ENCODE measurements around the gene RELB.

RELB gene

DNA sequence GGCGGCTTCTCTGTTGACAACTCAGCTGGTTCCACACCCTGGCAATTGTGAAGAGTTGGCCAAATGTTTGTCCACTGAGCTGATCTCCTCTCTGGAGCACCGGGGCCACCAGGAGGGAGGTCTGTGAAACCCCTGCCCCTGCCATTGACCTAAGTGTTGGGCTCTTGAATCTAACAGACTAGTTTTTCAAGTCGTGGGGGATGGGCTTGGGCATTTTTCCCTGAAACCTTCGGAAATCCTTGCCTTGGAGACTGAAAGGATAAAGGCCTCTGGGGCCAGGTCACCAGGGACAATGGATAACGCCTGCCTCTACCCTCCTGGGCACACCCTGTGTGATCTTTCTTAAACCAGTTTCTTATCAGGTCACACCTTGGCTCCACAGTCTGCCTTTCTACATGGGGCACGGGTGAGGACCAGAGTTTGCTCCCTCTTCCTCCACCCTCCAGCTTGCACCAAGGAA lies 78.7 kb downstream of the RELB start:
- DNase-seq (ENCODE audit: low spot score), result no peak

- no peak for DNase-seq (ENCODE audit: low spot score)
Measured at GRCh38 chr19:45082170-45082569, 80.9 kb downstream of the RELB start.

DNA sequence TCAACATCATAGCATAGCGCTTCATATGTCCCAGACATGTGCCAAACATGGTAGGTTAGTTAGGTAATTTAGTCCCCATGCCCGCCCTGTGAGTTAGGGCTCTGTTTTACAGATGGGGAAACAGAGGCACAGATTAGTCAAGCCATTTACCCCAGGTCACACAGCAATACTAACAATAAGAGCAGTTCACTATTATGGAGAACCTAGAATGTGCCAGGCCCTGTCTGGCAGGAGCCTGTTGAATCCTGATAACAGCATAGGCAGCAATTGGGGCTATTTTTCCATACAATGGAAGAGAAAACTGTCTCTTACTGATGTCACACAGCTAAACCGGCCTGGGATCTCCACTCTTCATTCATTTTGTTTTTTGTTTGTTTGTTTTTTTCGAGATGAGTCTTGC lies 85.2 kb downstream of the RELB start:
- no peak for DNase-seq (ENCODE audit: low spot score)

DNA sequence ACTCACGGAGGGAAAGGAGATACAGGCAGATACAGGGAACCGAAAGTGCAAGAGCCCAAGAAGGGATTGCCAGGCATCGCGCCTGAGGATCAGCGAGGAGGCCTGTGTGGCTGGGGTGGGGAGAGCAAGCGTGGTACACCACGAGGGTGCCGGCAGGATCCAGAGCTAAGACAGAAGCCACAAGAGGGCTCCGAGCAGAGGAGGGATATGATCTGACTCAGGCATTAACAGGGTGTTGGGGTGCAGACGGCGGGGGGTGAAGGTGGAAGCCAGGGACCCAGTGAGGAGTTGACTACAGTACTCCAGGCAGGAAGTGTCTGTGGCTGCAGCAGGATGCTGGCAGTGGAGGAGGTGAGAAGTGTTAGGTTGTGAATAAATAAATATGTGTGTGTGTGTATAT lies 86.3 kb downstream of the RELB start:
- no peak for DNase-seq (ENCODE audit: low spot score)

Data from iPS-NIHi11 (cell line).